SK-N-SH treated with all-trans-retinoic acid at 6 μM for 48 hours (cell line): ENCODE data around the gene POLR2F.

ENCODE experiments used
- ATAC-seq: fragments of 200-7000 bp; cut with Tn5 transposase; 3 replicates; pipeline ENCODE4 v1.9.1; 2020; ENCODE audit warnings: mild to moderate bottlenecking, moderate library complexity
- ARNTL ChIP-seq: fragments of 450-650 bp; formaldehyde crosslinking; IDR thresholded peaks from 2 replicates; pipeline ENCODE4 v1.5.0; 2020; ENCODE audit warnings: low read depth, mild to moderate bottlenecking, moderate library complexity, borderline replicate concordance
- BACH2 ChIP-seq: fragments of 250-450 bp; sonication (Bioruptor Pico); IDR thresholded peaks from 2 replicates; pipeline ENCODE4 v1.9.0; 2021; ENCODE audit warnings: mild to moderate bottlenecking, borderline replicate concordance
- CSDC2 ChIP-seq: fragments of 250-450 bp; sonication (Bioruptor Pico); IDR thresholded peaks from 2 replicates; pipeline ENCODE4 v1.5.0; 2020; ENCODE audit warnings: mild to moderate bottlenecking, moderate library complexity
- ESRRG ChIP-seq: fragments of 250-450 bp; sonication (Bioruptor Pico); IDR thresholded peaks from 2 replicates; pipeline ENCODE4 v1.6.1; 2021; ENCODE audit warnings: mild to moderate bottlenecking
- GLIS3 ChIP-seq: fragments of 250-450 bp; sonication (Bioruptor Pico); IDR thresholded peaks from 2 replicates; pipeline ENCODE4 v1.5.0; 2020; ENCODE audit warnings: mild to moderate bottlenecking, moderate library complexity
- ISL1 ChIP-seq: fragments of 250-450 bp; sonication (Bioruptor Pico); IDR thresholded peaks from 2 replicates; pipeline ENCODE4 v2.1.2; 2022; ENCODE audit warnings: mild to moderate bottlenecking, moderate library complexity
- OSR1 ChIP-seq: fragments of 250-450 bp; sonication (Bioruptor Pico); IDR thresholded peaks from 2 replicates; pipeline ENCODE4 v1.8.0; 2022; ENCODE audit warnings: moderate library complexity, mild to moderate bottlenecking, inconsistent platforms
- PPARA ChIP-seq: fragments of 250-450 bp; sonication (Bioruptor Pico); IDR thresholded peaks from 2 replicates; pipeline ENCODE4 v1.5.0; 2020; ENCODE audit warnings: mild to moderate bottlenecking, borderline replicate concordance
- SNAI2 ChIP-seq: fragments of 250-450 bp; sonication (Bioruptor Pico); IDR thresholded peaks from 2 replicates; pipeline ENCODE4 v1.5.0; 2020; ENCODE audit warnings: mild to moderate bottlenecking, moderate library complexity
- TCF4 ChIP-seq: fragments of 250-450 bp; sonication (Bioruptor Pico); IDR thresholded peaks from 2 replicates; pipeline ENCODE4 v1.8.0; 2021; ENCODE audit warnings: mild to moderate bottlenecking, moderate library complexity, borderline replicate concordance
- TOX ChIP-seq: fragments of 250-450 bp; sonication (Bioruptor Pico); IDR thresholded peaks from 2 replicates; pipeline ENCODE4 v1.8.0; 2021; ENCODE audit warnings: mild to moderate bottlenecking, moderate library complexity, borderline replicate concordance
- ZFP3 ChIP-seq: fragments of 250-450 bp; sonication (Bioruptor Pico); IDR thresholded peaks from 2 replicates; pipeline ENCODE4 v1.5.0; 2020; ENCODE audit warnings: mild to moderate bottlenecking, moderate library complexity
- ZFP30 ChIP-seq: fragments of 450-650 bp; formaldehyde crosslinking; IDR thresholded peaks from 2 replicates; pipeline ENCODE4 v1.5.0; 2022; ENCODE audit warnings: mild to moderate bottlenecking, moderate library complexity
- ZNF565 ChIP-seq: fragments of 450-650 bp; formaldehyde crosslinking; conservative IDR thresholded peaks from 2 replicates; pipeline ENCODE4 v1.5.0; 2020; ENCODE audit warnings: low read depth, mild to moderate bottlenecking, moderate library complexity
- ZNF70 ChIP-seq: fragments of 450-650 bp; formaldehyde crosslinking; IDR thresholded peaks from 2 replicates; pipeline ENCODE4 v1.5.0; 2020; ENCODE audit warnings: mild to moderate bottlenecking, moderate library complexity
- ZNF8 ChIP-seq: fragments of 450-650 bp; formaldehyde crosslinking; IDR thresholded peaks from 2 replicates; pipeline ENCODE4 v1.5.0; 2020; ENCODE audit warnings: mild to moderate bottlenecking, moderate library complexity
- TF ChIP-seq, protein P1 (sequence below): fragments of 250-450 bp; sonication (Bioruptor Pico); IDR thresholded peaks from 2 replicates; pipeline ENCODE4 v1.8.0; 2021; ENCODE audit warnings: low read depth, mild to moderate bottlenecking, moderate library complexity, borderline replicate concordance
- TF ChIP-seq, protein P2 (sequence below): fragments of 250-450 bp; sonication (Bioruptor Pico); IDR thresholded peaks from 2 replicates; pipeline ENCODE4 v1.5.1; 2020; ENCODE audit warnings: low read depth, mild to moderate bottlenecking, moderate library complexity
- TF ChIP-seq, protein P3 (sequence below): fragments of 250-450 bp; sonication (Bioruptor Pico); IDR thresholded peaks from 2 replicates; pipeline ENCODE4 v1.5.0; 2020; ENCODE audit warnings: mild to moderate bottlenecking, moderate library complexity
- TF ChIP-seq, protein P4 (sequence below): fragments of 250-450 bp; sonication (Bioruptor Pico); IDR thresholded peaks from 2 replicates; pipeline ENCODE4 v1.8.0; 2020; ENCODE audit warnings: mild to moderate bottlenecking, moderate library complexity, borderline replicate concordance

Gene POLR2F

DNA sequence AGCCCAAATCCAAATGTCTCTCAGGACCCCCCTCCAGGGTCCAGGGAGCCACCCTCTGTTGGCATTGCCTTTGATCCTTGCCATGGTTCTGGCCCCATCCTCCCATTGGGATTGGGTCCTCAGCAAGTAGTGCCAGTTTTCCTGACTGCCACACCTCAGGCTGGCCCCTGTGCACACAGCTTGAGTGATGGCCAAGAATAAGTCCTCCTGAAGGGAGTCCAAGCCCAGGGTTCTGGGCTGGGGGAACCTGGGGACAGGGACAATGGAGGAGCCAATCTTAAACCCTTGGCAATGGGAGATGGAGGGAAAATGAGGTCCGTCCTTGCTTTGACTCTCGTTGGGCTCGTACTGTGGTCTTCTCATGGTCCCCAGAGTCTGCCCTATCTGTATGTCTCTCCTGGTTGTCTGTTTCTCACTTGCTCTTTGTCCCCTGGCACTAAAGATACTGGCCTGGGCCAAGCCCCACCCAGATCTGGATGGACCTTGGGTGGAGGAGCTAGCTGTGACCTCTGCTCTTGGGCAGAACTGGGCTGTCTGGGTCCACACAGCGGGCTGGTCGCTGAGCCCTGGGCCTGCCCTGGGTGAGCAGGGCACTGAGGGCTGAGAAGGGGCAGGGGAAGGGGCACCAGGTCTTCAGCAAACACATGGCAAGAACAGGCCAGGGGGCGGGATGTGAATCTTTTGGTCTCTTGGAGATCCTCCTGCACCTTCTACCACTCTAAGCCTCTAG lies 27.9 kb downstream of the POLR2F start:
- no peak for TF ChIP-seq TOX (CRISPR knock-in tag)
- no peak for TF ChIP-seq ESRRG (CRISPR knock-in tag)
- no peak for TF ChIP-seq ZNF70 (CRISPR knock-in tag)
- TF ChIP-seq, protein P1, sequence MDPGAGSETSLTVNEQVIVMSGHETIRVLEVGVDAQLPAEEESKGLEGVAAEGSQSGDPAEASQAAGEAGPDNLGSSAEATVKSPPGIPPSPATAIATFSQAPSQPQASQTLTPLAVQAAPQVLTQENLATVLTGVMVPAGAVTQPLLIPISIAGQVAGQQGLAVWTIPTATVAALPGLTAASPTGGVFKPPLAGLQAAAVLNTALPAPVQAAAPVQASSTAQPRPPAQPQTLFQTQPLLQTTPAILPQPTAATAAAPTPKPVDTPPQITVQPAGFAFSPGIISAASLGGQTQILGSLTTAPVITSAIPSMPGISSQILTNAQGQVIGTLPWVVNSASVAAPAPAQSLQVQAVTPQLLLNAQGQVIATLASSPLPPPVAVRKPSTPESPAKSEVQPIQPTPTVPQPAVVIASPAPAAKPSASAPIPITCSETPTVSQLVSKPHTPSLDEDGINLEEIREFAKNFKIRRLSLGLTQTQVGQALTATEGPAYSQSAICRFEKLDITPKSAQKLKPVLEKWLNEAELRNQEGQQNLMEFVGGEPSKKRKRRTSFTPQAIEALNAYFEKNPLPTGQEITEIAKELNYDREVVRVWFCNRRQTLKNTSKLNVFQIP (CRISPR knock-in tag): no peak
- TF ChIP-seq, protein P2, sequence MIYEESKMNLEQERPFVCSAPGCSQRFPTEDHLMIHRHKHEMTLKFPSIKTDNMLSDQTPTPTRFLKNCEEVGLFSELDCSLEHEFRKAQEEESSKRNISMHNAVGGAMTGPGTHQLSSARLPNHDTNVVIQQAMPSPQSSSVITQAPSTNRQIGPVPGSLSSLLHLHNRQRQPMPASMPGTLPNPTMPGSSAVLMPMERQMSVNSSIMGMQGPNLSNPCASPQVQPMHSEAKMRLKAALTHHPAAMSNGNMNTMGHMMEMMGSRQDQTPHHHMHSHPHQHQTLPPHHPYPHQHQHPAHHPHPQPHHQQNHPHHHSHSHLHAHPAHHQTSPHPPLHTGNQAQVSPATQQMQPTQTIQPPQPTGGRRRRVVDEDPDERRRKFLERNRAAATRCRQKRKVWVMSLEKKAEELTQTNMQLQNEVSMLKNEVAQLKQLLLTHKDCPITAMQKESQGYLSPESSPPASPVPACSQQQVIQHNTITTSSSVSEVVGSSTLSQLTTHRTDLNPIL (CRISPR knock-in tag): no peak
- TF ChIP-seq CSDC2 (CRISPR knock-in tag): no peak
- ATAC-seq: no peak

DNA sequence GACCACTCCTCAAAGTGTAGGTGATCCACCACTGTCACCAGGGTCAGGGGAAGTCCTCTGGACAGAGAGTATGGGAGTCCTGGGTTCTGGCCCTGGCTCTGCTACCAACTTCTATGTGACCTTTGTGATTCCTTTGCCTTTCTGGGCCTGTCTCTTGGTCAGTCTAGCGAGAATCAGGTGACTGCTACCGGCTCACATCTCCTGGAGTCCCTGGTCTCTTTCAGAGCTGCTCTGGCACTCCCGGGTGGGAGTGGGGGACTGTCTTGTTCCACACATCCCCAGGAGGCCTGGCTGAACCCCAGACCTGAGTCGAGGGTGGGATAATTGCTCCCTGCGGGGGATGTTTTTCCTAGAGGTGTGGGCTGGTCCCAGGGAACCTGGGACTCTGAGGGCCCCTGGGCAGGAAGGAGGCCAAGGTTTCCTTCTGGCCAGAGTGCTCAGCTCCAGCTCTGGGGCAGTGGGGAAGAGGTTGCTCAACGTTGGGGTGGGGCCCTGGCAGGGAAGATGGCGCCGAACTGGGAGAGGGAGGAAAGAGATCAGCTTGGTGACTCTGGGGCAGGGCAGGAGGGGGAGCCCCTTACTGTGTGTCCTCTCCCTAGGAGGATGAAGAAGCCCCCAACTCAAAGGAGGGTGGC lies 28.8 kb downstream of the POLR2F start:
- ATAC-seq: no peak
- TF ChIP-seq TOX (CRISPR knock-in tag) (no peak), CSDC2 (CRISPR knock-in tag) (no peak), OSR1 (CRISPR knock-in tag) (no peak)

DNA sequence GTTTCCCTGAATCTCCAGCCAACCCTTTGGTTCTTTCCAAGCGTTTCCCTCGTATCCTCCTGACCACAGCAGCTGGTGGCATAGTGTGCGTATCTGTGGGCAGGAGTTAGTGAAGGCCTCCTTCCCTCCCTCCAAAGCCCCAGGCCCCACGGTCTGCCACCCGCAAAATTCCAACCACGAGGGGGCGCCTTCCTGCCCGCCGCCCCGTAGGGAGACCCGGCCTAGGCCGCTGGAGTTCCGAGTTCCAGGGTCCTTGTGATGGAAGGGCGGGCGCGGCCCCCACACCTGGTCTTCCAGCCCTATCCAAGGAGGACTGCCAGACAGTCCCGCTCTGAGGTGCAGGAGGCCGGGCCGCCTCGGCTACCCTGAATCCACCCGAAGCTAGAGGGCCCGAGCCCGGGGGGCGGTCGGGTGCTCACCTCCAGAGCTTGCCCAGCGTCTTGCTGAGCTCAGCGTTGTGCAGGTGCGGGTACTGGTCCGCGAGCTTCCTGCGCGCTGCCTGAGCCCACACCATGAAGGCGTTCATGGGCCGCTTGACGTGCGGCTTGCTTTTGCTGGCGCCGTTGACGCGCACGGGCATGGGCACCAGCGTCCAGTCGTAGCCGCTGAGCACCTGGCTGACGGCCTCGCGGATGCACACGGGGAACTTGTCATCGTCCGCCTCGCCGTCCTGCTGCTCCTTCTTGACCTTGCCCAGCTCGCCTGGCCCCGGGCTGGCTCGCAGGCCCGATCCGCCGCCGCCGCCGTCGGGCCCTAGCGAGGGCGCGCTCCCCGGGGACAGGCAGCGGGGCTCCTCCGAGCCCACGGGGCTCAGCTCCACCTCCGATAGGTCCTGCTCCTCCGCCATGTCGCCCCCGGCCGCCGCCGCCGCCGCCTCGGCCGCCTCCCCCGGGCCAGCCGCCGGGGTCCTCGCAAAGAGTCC lies 29.7 kb downstream of the POLR2F start:
- TF ChIP-seq SNAI2 (CRISPR knock-in tag) (no peak), BACH2 (no peak), ZNF70 (CRISPR knock-in tag) (no peak), ARNTL (no peak), ZNF8 (CRISPR knock-in tag) (no peak), ZFP30 (CRISPR knock-in tag) (no peak), TCF4 (no peak), TOX (CRISPR knock-in tag) (no peak), PPARA (CRISPR knock-in tag) (no peak), ZFP3 (CRISPR knock-in tag) (no peak), GLIS3 (no peak), ESRRG (CRISPR knock-in tag) (no peak), OSR1 (CRISPR knock-in tag) (no peak), ZNF565 (CRISPR knock-in tag) (no peak), CSDC2 (CRISPR knock-in tag) (no peak), ISL1 (no peak)
- TF ChIP-seq, protein P3, sequence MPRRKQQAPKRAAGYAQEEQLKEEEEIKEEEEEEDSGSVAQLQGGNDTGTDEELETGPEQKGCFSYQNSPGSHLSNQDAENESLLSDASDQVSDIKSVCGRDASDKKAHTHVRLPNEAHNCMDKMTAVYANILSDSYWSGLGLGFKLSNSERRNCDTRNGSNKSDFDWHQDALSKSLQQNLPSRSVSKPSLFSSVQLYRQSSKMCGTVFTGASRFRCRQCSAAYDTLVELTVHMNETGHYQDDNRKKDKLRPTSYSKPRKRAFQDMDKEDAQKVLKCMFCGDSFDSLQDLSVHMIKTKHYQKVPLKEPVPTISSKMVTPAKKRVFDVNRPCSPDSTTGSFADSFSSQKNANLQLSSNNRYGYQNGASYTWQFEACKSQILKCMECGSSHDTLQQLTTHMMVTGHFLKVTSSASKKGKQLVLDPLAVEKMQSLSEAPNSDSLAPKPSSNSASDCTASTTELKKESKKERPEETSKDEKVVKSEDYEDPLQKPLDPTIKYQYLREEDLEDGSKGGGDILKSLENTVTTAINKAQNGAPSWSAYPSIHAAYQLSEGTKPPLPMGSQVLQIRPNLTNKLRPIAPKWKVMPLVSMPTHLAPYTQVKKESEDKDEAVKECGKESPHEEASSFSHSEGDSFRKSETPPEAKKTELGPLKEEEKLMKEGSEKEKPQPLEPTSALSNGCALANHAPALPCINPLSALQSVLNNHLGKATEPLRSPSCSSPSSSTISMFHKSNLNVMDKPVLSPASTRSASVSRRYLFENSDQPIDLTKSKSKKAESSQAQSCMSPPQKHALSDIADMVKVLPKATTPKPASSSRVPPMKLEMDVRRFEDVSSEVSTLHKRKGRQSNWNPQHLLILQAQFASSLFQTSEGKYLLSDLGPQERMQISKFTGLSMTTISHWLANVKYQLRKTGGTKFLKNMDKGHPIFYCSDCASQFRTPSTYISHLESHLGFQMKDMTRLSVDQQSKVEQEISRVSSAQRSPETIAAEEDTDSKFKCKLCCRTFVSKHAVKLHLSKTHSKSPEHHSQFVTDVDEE: no peak
- TF ChIP-seq, protein P4, sequence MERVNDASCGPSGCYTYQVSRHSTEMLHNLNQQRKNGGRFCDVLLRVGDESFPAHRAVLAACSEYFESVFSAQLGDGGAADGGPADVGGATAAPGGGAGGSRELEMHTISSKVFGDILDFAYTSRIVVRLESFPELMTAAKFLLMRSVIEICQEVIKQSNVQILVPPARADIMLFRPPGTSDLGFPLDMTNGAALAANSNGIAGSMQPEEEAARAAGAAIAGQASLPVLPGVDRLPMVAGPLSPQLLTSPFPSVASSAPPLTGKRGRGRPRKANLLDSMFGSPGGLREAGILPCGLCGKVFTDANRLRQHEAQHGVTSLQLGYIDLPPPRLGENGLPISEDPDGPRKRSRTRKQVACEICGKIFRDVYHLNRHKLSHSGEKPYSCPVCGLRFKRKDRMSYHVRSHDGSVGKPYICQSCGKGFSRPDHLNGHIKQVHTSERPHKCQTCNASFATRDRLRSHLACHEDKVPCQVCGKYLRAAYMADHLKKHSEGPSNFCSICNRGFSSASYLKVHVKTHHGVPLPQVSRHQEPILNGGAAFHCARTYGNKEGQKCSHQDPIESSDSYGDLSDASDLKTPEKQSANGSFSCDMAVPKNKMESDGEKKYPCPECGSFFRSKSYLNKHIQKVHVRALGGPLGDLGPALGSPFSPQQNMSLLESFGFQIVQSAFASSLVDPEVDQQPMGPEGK (CRISPR knock-in tag): no peak
- TF ChIP-seq, protein P2 (CRISPR knock-in tag): no peak
- no peak for ATAC-seq
